Lung (tissue), 12 donors: ENCODE data around the gene PTER. TPM values are rescaled to one million over a fixed set of nuclear protein-coding genes. Genes with fewer than 3 reads are reported as not detected.

Experiments
- ATAC-seq: fragments of 200-7000 bp; cut with Tn5 transposase; one replicate; pipeline ENCODE4 v1.9.1; 2020; ENCODE audit warnings: moderate number of reproducible peaks; ENCODE audit not compliant: insufficient read depth, low FRiP score
- DNase-seq, 3 donors: peaks; one replicate each; pipeline ENCODE4 v3.0.0-alpha.2; 2013 to 2017
- H3K27ac ChIP-seq, 2 donors: one replicate each; pipeline ENCODE4 v1.5.1; 2013; ENCODE audit warnings: mild to moderate bottlenecking in 2 of 2, moderate library complexity in 2 of 2, control low read depth in 1 of 2, inconsistent platforms in 1 of 2, low read depth in 1 of 2, low read length in 1 of 2
- H3K27me3 ChIP-seq, 3 donors: one replicate each; pipeline ENCODE4 v1.5.1; 2013; ENCODE audit warnings: low read length in 2 of 3; ENCODE audit not compliant: control insufficient read depth in 3 of 3, insufficient read depth in 3 of 3
- H3K36me3 ChIP-seq, 4 donors: one replicate each; pipeline ENCODE4 v1.5.1; 2013; ENCODE audit warnings: low read length in 4 of 4, mild to moderate bottlenecking in 1 of 4, moderate library complexity in 1 of 4; ENCODE audit not compliant: control insufficient read depth in 4 of 4, insufficient read depth in 4 of 4
- H3K4me1 ChIP-seq, 5 donors: one replicate each; pipeline ENCODE4 v1.5.1; 2013; ENCODE audit warnings: low read length in 5 of 5, mild to moderate bottlenecking in 2 of 5, moderate library complexity in 1 of 5; ENCODE audit not compliant: control insufficient read depth in 5 of 5, insufficient read depth in 5 of 5
- H3K4me3 ChIP-seq: one replicate; pipeline ENCODE4 v1.5.1; 2013; ENCODE audit warnings: mild to moderate bottlenecking, control low read depth, moderate library complexity
- H3K9ac ChIP-seq, 2 donors: one replicate each; pipeline ENCODE4 v1.5.1; 2013; ENCODE audit warnings: low read length in 2 of 2, control low read depth in 1 of 2; ENCODE audit not compliant: insufficient read depth in 1 of 2
- H3K9me3 ChIP-seq, 4 donors: one replicate each; pipeline ENCODE4 v1.5.1; 2013; ENCODE audit warnings: low read length in 3 of 4, mild to moderate bottlenecking in 1 of 4, moderate library complexity in 1 of 4; ENCODE audit not compliant: control insufficient read depth in 4 of 4, insufficient read depth in 3 of 4
- WGBS, 2 donors: extraction: QIAGEN DNeasy Blood & Tissue Kit; methylation state at CpG; one replicate each; pipeline ENCODE4 v1.1.7; 2013; 5-methylcytosine and 5-hydroxymethylcytosine counted together
- polyA plus RNA-seq, 2 donors: library from polyadenylated mRNA; stranded (reverse); fragments of 200-250 nt; gene quantifications; one replicate each; pipeline ENCODE4 v1.2.1, GENCODE V29; 2013
- total RNA-seq, 2 donors: library from RNA; depleted of rRNA in 1 of 2; stranded (reverse); fragments of >200 nt in 1 of 2; gene quantifications; one replicate each; pipeline ENCODE4 v1.2.1, GENCODE V29; 2014 to 2021
- TF ChIP-seq, protein P1 (sequence below): IDR thresholded peaks from 2 replicates; pipeline ENCODE4 v1.5.1; 2012; ENCODE audit warnings: mild to moderate bottlenecking; ENCODE audit errors: control extremely low read depth, extremely low read depth
- donor health status: control.
- donor health status: control.
- donor health status: Bipolar disorder and iron deficiency.
- donor health status: healthy.
- donor health status: DM: yes; HTN: yes; CAD: no.

The PTER gene
- total and polyA plus RNA-seq, 4 donors = 4.9 to 13.3 (median 10.3) TPM

DNA sequence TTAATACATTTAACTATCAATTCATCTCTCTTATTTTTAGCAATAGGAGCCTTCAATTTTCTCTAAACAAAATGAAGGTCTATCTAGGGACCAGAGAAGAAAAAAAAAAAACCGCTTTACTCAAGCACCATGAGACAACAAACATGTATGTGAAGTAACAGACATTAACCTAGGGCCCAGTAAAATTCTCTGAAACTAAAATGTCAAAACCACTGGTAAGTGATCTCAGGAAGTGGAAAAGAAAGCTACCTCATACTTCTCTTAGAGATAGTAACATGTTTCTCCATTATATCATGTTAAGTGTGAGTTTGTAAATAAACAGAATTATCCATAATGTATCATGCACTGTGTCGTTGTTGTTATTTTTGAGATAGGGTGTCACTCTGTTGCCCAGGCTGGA lies 35.4 kb upstream of the PTER start:
- Histone ChIP-seq H3K27ac (no peak overlapping the region), H3K4me1 (no peaks in the 10 kb centered on the region), H3K9me3 (peaks cover 0 to 6% (median 0%) of the 10 kb centered on the region in 4 donors), H3K9ac (no peak overlapping the region), H3K36me3 (no peaks in the 10 kb centered on the region), H3K27me3 (no peaks in the 10 kb centered on the region), H3K4me3 (no peak overlapping the region)
- TF ChIP-seq, protein P1, sequence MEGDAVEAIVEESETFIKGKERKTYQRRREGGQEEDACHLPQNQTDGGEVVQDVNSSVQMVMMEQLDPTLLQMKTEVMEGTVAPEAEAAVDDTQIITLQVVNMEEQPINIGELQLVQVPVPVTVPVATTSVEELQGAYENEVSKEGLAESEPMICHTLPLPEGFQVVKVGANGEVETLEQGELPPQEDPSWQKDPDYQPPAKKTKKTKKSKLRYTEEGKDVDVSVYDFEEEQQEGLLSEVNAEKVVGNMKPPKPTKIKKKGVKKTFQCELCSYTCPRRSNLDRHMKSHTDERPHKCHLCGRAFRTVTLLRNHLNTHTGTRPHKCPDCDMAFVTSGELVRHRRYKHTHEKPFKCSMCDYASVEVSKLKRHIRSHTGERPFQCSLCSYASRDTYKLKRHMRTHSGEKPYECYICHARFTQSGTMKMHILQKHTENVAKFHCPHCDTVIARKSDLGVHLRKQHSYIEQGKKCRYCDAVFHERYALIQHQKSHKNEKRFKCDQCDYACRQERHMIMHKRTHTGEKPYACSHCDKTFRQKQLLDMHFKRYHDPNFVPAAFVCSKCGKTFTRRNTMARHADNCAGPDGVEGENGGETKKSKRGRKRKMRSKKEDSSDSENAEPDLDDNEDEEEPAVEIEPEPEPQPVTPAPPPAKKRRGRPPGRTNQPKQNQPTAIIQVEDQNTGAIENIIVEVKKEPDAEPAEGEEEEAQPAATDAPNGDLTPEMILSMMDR = no peak
- 85 to 86% methylated on average over 2 of the region's 2 CpGs for WGBS, 2 donors
- no peak for DNase-seq
- no peak for ATAC-seq

DNA sequence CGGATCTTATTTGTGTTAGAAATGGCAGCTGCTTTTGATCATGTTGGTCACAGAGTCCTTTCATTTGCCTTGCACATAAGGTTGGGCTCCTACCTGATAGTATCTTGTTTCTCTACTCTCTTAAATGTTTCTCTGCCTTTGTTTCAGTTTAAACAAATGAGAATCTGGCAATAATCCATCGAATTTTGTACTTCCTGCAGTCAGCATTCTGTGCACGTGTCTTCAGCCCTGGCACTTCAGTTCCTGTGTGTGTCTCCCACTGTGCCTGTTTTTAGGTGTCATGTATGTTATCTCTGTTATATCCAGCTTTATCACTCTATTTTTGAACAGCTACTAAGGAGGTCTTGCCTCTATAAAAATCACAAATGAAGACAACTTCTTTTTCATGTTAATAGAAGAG lies 28.4 kb upstream of the PTER start:
- no peak overlapping the region for H3K27ac ChIP-seq
- no peaks in the 10 kb centered on the region for H3K4me1 ChIP-seq
- peaks cover 0 to 4% (median 0%) of the 10 kb centered on the region in 3 donors for H3K27me3 ChIP-seq
- no peak for ATAC-seq
- H3K9me3 ChIP-seq = no peaks in the 10 kb centered on the region
- no peak overlapping the region for H3K4me3 ChIP-seq
- TF ChIP-seq, protein P1 = no peak
- WGBS, 2 donors = 18 to 26% methylated on average over 3 of the region's 3 CpGs
- no peaks in the 10 kb centered on the region for H3K36me3 ChIP-seq
- H3K9ac ChIP-seq = no peak overlapping the region
- peak in 1 of 3 donors; percentile 13 for DNase-seq

DNA sequence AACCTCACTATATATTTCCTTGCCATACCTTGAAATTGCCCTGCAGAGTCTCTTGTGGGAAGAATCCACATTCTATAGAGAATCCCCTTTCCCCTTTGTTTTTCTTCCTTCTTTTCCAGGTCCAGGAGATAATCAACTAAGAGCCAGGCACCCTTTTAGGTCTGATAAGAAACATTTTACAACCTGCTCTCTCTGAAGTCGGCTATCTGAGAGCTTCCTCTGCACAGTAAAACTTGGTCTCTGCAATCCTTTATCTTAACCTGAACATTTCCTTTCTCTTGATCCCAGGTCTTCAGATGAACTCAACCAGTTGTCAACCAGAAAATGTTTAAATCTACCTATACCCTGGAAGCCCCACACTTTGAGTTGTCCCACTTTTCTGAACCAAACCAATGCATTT lies 19.5 kb upstream of the PTER start:
- 46 to 50% methylated on average over 1 of the region's 1 CpG for WGBS, 2 donors
- no peak for ATAC-seq
- Histone ChIP-seq H3K36me3 (no peaks in the 10 kb centered on the region), H3K4me1 (no peaks in the 10 kb centered on the region), H3K27ac (no peak overlapping the region), H3K27me3 (no peaks in the 10 kb centered on the region), H3K9me3 (no peaks in the 10 kb centered on the region), H3K9ac (no peak overlapping the region), H3K4me3 (no peak overlapping the region)
- TF ChIP-seq, protein P1 = no peak
- no peak for DNase-seq

DNA sequence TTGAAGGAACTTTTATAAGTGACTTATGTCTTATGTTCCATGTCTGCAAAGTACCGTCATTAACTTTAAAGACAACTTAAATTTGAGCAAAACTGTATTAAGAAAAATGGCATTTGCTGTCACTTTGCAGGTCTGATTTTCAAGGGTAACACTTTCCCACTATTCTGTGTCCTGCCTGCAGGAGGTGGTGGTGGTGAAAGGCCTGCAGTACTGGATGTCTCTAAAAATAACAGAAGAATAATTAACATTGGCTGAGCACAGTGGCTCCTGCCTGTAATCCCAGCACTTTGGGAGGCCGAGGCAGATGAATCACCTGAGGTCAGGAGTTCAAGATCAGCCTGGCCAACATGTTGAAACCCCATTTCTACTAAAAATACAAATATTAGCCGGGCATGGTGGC lies 13.2 kb upstream of the PTER start:
- Histone ChIP-seq H3K9ac (no peak overlapping the region), H3K9me3 (peaks cover 0 to 3% (median 0%) of the 10 kb centered on the region in 4 donors), H3K27ac (no peak overlapping the region), H3K36me3 (no peaks in the 10 kb centered on the region), H3K4me1 (no peaks in the 10 kb centered on the region), H3K4me3 (no peak overlapping the region), H3K27me3 (peaks cover 0 to 3% (median 0%) of the 10 kb centered on the region in 3 donors)
- no peak for ATAC-seq
- TF ChIP-seq, protein P1 = no peak
- DNase-seq = no peak
- WGBS, 2 donors = 82 to 88% methylated on average over 3 of the region's 3 CpGs
